Fibroblast of skin of right quadriceps (primary cell): ENCODE measurements around the gene CWC27.

ENCODE experiments used
- DNase-seq: peaks from one replicate; pipeline ENCODE4 v3.0.0-alpha.2; 2013

CWC27 gene

GRCh38 chr5:64768358-64769312 is at the start of gene CWC27, which contains the start of gene SREK1IP1:
CWC27 (plus strand) TSS chr5:64768930; CDS start chr5:64769147, 217 bp downstream.
SREK1IP1 (minus strand) TSS chr5:64768691; CDS start chr5:64768517, 174 bp downstream.
- peak; percentile 93 for DNase-seq

- DNase-seq: no peak
These were observed 46.1 kb upstream of the CWC27 start for GRCh38 chr5:64722588-64722987.

- DNase-seq: no peak
These were observed 41.6 kb upstream of the CWC27 start for GRCh38 chr5:64727150-64727549.

- DNase-seq: no peak
These were observed 26.3 kb upstream of the CWC27 start for GRCh38 chr5:64742411-64742810.

- peak; percentile 19 for DNase-seq
These were observed 25.9 kb upstream of the CWC27 start for GRCh38 chr5:64742821-64743220.

GRCh38 chr5:64744914-64745313 is 23.8 kb upstream of the CWC27 start:
- DNase-seq: no peak

- peak; percentile 5 for DNase-seq
These were observed 22.3 kb upstream of the CWC27 start for GRCh38 chr5:64746446-64746845.

- DNase-seq: no peak
These were observed 19.3 kb upstream of the CWC27 start for GRCh38 chr5:64749385-64749784.

- no peak for DNase-seq
These were observed 14.7 kb upstream of the CWC27 start for GRCh38 chr5:64754066-64754465.

GRCh38 chr5:64758901-64759300 is 9.8 kb upstream of the CWC27 start:
- no peak for DNase-seq

- no peak for DNase-seq
These were observed 8.6 kb upstream of the CWC27 start for GRCh38 chr5:64759960-64760660.

- DNase-seq: no peak
These were observed 4.7 kb upstream of the CWC27 start for GRCh38 chr5:64763948-64764503.

GRCh38 chr5:64765804-64766504 is 2.8 kb upstream of the CWC27 start:
- DNase-seq: no peak

GRCh38 chr5:64766941-64767340 is 1.8 kb upstream of the CWC27 start:
- DNase-seq: no peak

GRCh38 chr5:64767959-64768357 is 772 bp upstream of the CWC27 start:
- DNase-seq: peak; percentile 16

GRCh38 chr5:64769855-64770254 is 1.1 kb downstream of the CWC27 start:
- no peak for DNase-seq

GRCh38 chr5:64771736-64772135 is 3.0 kb downstream of the CWC27 start:
- DNase-seq: no peak

- no peak for DNase-seq
These were observed 4.8 kb downstream of the CWC27 start for GRCh38 chr5:64773533-64773932.

GRCh38 chr5:64775291-64775690 is 6.6 kb downstream of the CWC27 start:
- DNase-seq: no peak

- DNase-seq: peak; percentile 72
These were observed 15.8 kb downstream of the CWC27 start for GRCh38 chr5:64784451-64785025.

- no peak for DNase-seq
These were observed 17.6 kb downstream of the CWC27 start for GRCh38 chr5:64786372-64786771.

- no peak for DNase-seq
These were observed 19.4 kb downstream of the CWC27 start for GRCh38 chr5:64788156-64788555.

- peak; percentile 53 for DNase-seq
These were observed 20.7 kb downstream of the CWC27 start for GRCh38 chr5:64789457-64789856.
